Suprapubic skin (tissue), 4 donors: ENCODE measurements around the gene USP20. TPM values are rescaled to one million over a fixed set of nuclear protein-coding genes. Genes with fewer than 3 reads are reported as not detected.
A peak's percentile ranks its signal among the peaks of the same experiment; 100 is the strongest.

Experiments used
- DNase-seq, 2 donors: peaks; one replicate each; pipeline ENCODE4 v3.0.0-alpha.2; 2019; ENCODE audit warnings: low spot score in 2 of 2
- H3K27ac ChIP-seq: fragments of 200-600 bp; sonication (generic); one replicate; pipeline ENCODE4 v1.5.1; 2019
- H3K27me3 ChIP-seq: fragments of 200-600 bp; sonication (generic); one replicate; pipeline ENCODE4 v1.5.1; 2019
- H3K36me3 ChIP-seq: fragments of 200-600 bp; sonication (generic); one replicate; pipeline ENCODE4 v1.5.1; 2019
- H3K4me1 ChIP-seq: fragments of 200-600 bp; sonication (generic); one replicate; pipeline ENCODE4 v1.5.1; 2019
- H3K4me3 ChIP-seq: fragments of 200-600 bp; sonication (generic); one replicate; pipeline ENCODE4 v1.5.1; 2019; ENCODE audit warnings: mild to moderate bottlenecking
- H3K9me3 ChIP-seq: fragments of 200-600 bp; sonication (generic); one replicate; pipeline ENCODE4 v1.5.1; 2019
- CTCF ChIP-seq, 2 donors: fragments of 200-600 bp in 1 of 2; fragments of 450-650 bp in 1 of 2; sonication (generic) in 1 of 2; IDR thresholded peaks; one replicate each; pipeline ENCODE4 v1.5.1; 2016 to 2019; ENCODE audit warnings: antibody characterized with exemption in 2 of 2, mild to moderate bottlenecking in 1 of 2, moderate library complexity in 1 of 2
- EP300 ChIP-seq: sonication (generic); formaldehyde crosslinking; IDR thresholded peaks from one replicate; pipeline ENCODE4 v1.6.1; 2017; ENCODE audit warnings: antibody characterized with exemption
- POLR2A ChIP-seq, 2 donors: fragments of 450-650 bp; IDR thresholded peaks; one replicate each; pipeline ENCODE4 v1.6.1; 2017; ENCODE audit warnings: antibody characterized with exemption in 2 of 2, mild to moderate bottlenecking in 2 of 2, moderate library complexity in 2 of 2
- POLR2AphosphoS5 ChIP-seq, 3 donors: sonication (generic); formaldehyde crosslinking; IDR thresholded peaks; one replicate each; pipeline ENCODE4 v1.6.1; 2017; ENCODE audit warnings: antibody characterized with exemption in 3 of 3
- WGBS: methylation state at CpG from one replicate; pipeline ENCODE4 v1.1.5; 2018; 5-methylcytosine and 5-hydroxymethylcytosine counted together
- total RNA-seq, 4 donors: library from RNA; depleted of rRNA; stranded (reverse); fragments of >200 nt; gene quantifications; one replicate each; pipeline ENCODE4 v1.1.0, GENCODE V29; 2016

The USP20 gene
- total RNA-seq, 4 donors from 2014 or later, result 22.6 to 51.4 (median 34.4) TPM

GRCh38 chr9:129823542-129823934 lies 11.7 kb upstream of the USP20 start:
- Histone ChIP-seq H3K4me1 (peaks cover 11% of the 10 kb centered on the region), H3K27ac (peak overlapping the region; percentile 77), H3K27me3 (no peaks in the 10 kb centered on the region), H3K4me3 (peak overlapping the region; percentile 90), H3K36me3 (peaks cover 50% of the 10 kb centered on the region), H3K9me3 (no peaks in the 10 kb centered on the region)
- peak in 1 of 2 donors; percentile 70 for DNase-seq
- no CpG with 5 or more reads among the region's 15 CpGs for WGBS
- no peak for TF ChIP-seq CTCF (IDR thresholded peaks at IDR 0.05)
- no peak for TF ChIP-seq EP300
- no peak for TF ChIP-seq POLR2AphosphoS5 (IDR thresholded peaks at IDR 0.05)
- TF ChIP-seq POLR2A (IDR thresholded peaks at IDR 0.05), result no peak

DNA sequence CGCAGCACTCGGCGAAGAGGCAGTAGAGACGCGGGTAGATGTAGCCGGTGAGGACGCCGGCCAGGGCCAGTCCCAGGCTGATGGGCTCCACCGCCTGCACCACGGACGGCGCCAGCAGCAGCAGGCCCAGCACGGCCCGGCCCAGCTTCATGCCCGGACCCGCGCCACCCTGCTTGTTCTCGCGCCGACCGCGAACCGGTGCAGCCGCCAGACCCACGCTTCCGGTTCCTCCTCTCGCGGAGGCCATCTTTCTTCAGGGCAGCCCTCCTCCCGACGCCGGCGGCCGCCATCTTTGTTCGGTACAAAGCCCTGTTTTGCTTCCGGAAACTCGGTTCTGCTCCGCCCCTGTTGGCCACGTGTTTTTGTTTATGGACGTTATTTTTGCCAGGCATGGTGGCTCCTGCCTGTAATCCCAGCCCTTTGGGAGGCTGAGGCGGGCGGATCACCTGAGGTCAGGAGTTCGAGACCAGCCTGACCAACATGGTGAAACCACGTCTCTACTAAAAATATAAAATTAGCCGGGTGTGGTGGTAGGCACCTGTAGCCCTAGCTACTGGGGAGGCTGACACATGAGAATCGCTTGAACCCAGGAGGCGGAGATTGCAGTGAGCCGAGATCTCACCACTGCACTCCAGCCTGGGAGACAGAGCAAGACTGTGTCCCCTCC lies 11.2 kb upstream of the USP20 start, which contains the start of gene TOR1A:
Gene TOR1A, minus strand, starts transcription at position 202 of the 667 bp plus-strand sequence. Its CDS starts 51 bp downstream, at position 151.
- Histone ChIP-seq H3K36me3 (peaks cover 50% of the 10 kb centered on the region), H3K4me1 (peaks cover 11% of the 10 kb centered on the region), H3K27ac (peak within 1 kb of the TSS; percentile 77), H3K4me3 (peak within 1 kb of the TSS; percentile 90), H3K9me3 (no peaks in the 10 kb centered on the region), H3K27me3 (no peaks in the 10 kb centered on the region)
- WGBS, result 9% methylated on average over 25 of the region's 47 CpGs
- peak; percentile 97 to 98 for DNase-seq
- peak in 1 of 2 donors; percentile 63 for TF ChIP-seq POLR2A (IDR thresholded peaks at IDR 0.05)
- TF ChIP-seq CTCF (IDR thresholded peaks at IDR 0.05), result no peak
- TF ChIP-seq EP300, result no peak
- TF ChIP-seq POLR2AphosphoS5 (IDR thresholded peaks at IDR 0.05), result peak in 2 of 3 donors; percentile 71 to 90

DNA sequence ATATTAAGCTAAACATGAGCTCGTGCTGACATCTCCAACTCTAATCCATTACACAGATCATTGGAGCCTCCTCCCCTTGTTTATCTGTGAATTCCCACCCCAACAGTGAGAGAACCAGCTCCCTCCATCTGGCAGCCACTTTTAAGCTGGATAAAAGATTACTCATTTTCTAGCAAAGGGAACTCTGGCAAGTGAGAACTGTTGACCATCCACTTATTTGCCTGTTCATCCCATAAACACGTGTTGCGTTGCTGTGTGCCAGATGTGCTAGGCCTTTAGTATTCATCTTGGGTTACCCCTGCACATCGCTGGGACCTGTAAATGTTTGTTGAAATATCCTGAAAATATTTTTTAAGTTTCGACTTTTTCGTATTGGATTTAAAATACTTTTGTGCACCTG lies 8.9 kb upstream of the USP20 start:
- no peak for DNase-seq
- TF ChIP-seq EP300 (no peak), POLR2A (IDR thresholded peaks at IDR 0.05) (no peak)
- H3K36me3 ChIP-seq, result peaks cover 53% of the 10 kb centered on the region
- no peak overlapping the region for H3K27ac ChIP-seq
- H3K9me3 ChIP-seq, result no peaks in the 10 kb centered on the region
- H3K4me3 ChIP-seq, result no peak overlapping the region
- WGBS, result 78% methylated on average over 6 of the region's 6 CpGs
- no peaks in the 10 kb centered on the region for H3K27me3 ChIP-seq
- peaks cover 11% of the 10 kb centered on the region for H3K4me1 ChIP-seq

DNA sequence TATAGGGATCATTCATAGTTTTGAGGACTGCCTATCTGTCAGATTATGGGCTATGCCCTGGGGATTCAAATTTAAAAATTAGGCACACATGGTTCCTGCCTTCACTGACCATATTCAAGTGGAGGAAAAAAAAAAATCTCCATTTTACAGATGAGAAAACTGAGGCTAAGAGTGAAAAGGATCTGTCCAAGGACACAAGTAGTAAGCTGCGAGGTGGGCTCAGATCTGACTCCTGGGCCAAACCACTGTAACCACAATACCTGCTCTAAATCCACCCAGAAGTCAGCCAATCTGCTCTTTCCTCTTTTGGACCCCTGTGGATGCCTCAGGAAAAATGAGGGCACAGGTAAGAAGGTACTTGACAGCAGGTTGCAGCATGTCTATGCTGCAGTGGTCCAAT lies 8.5 kb upstream of the USP20 start:
- TF ChIP-seq POLR2AphosphoS5 (IDR thresholded peaks at IDR 0.05), result no peak
- TF ChIP-seq EP300, result no peak
- TF ChIP-seq CTCF (IDR thresholded peaks at IDR 0.05), result no peak
- TF ChIP-seq POLR2A (IDR thresholded peaks at IDR 0.05), result no peak
- 88% methylated on average over 1 of the region's 1 CpG for WGBS
- H3K27ac ChIP-seq, result no peak overlapping the region
- H3K36me3 ChIP-seq, result peaks cover 53% of the 10 kb centered on the region
- DNase-seq, result no peak
- no peak overlapping the region for H3K4me3 ChIP-seq
- H3K27me3 ChIP-seq, result no peaks in the 10 kb centered on the region
- H3K4me1 ChIP-seq, result peaks cover 11% of the 10 kb centered on the region
- no peaks in the 10 kb centered on the region for H3K9me3 ChIP-seq

GRCh38 chr9:129828051-129828450 lies 7.2 kb upstream of the USP20 start:
- TF ChIP-seq POLR2A (IDR thresholded peaks at IDR 0.05) (no peak), POLR2AphosphoS5 (IDR thresholded peaks at IDR 0.05) (no peak), EP300 (no peak), CTCF (IDR thresholded peaks at IDR 0.05) (no peak)

More at GRCh38 chr9:129828051-129828450, 7.2 kb upstream of the USP20 start:
- DNase-seq, result no peak
- Histone ChIP-seq H3K27ac (no peak overlapping the region), H3K4me3 (no peak overlapping the region), H3K27me3 (no peaks in the 10 kb centered on the region), H3K4me1 (peaks cover 5% of the 10 kb centered on the region), H3K9me3 (no peaks in the 10 kb centered on the region), H3K36me3 (peaks cover 60% of the 10 kb centered on the region)
- WGBS, result 89% methylated on average over 9 of the region's 9 CpGs
